HEK293 (cell line): ENCODE data around the gene SRSF9.
"Not testable (repeated sequence)": the region's sequence is repeated elsewhere in the genome, so short reads cannot be mapped to it uniquely, and the experiment has no call there.

ENCODE experiments used
- CTCF ChIA-PET: fragments of 350-600 bp; formaldehyde crosslinking; extraction: SDS; loops from one replicate; lab custom pipeline; 2021; ENCODE audit warnings: antibody characterized with exemption; lab: Yijun Ruan, JAX
- POLR2A ChIA-PET: fragments of 300-600 bp; formaldehyde crosslinking; extraction: SDS; loops from one replicate; lab custom pipeline; 2020; ENCODE audit warnings: antibody characterized with exemption, inconsistent platforms; lab: Yijun Ruan, JAX
- H3K27ac ChIP-seq: fragments of 200-500 bp; sonication (Bioruptor generic); 2 replicates; pipeline ENCODE4 v1.5.1; 2014; ENCODE audit warnings: low read depth, low read length, control low read depth, inconsistent platforms; ENCODE audit errors: extremely low read depth
- H3K36me3 ChIP-seq, 2 experiments: fragments of 200-500 bp in 1 of 2; sonication (Bioruptor generic) in 1 of 2; 1 replicate in 1 of 2; 2 replicates in 1 of 2; pipeline ENCODE4 v1.5.1; 2014 to 2017; ENCODE audit warnings: inconsistent platforms in 2 of 2, low read length in 2 of 2; ENCODE audit not compliant: control insufficient read depth in 2 of 2, insufficient read depth in 1 of 2
- H3K4me1 ChIP-seq: fragments of 200-500 bp; sonication (Bioruptor generic); 2 replicates; pipeline ENCODE4 v1.5.1; 2014; ENCODE audit warnings: mild to moderate bottlenecking, low read length, inconsistent platforms; ENCODE audit not compliant: control insufficient read depth, insufficient read depth
- H3K4me3 ChIP-seq: 2 replicates; pipeline ENCODE4 v1.5.1; 2011; ENCODE audit warnings: low read depth, mild to moderate bottlenecking, control low read depth, low read length, moderate library complexity
- H3K9me3 ChIP-seq: fragments of 200-500 bp; sonication (Bioruptor generic); 2 replicates; pipeline ENCODE4 v1.5.1; 2014; ENCODE audit warnings: low read depth, low read length, inconsistent platforms; ENCODE audit not compliant: control insufficient read depth, insufficient read depth
- KLF10 ChIP-seq: fragments of 450-650 bp; IDR thresholded peaks from 2 replicates; pipeline ENCODE4 v1.5.1; 2018; ENCODE audit warnings: missing biosample characterization, mild to moderate bottlenecking, missing genetic modification characterization
- SP2 ChIP-seq: fragments of 450-650 bp; formaldehyde crosslinking; IDR thresholded peaks from 2 replicates; pipeline ENCODE4 v1.5.1; 2016; ENCODE audit warnings: missing biosample characterization, missing genetic modification characterization
- ZBTB6 ChIP-seq: fragments of 450-650 bp; formaldehyde crosslinking; IDR thresholded peaks from 2 replicates; pipeline ENCODE4 v1.5.1; 2017; ENCODE audit warnings: missing biosample characterization, missing genetic modification characterization
- ZFP41 ChIP-seq: fragments of 450-650 bp; formaldehyde crosslinking; IDR thresholded peaks from 2 replicates; pipeline ENCODE4 v1.5.1; 2016; ENCODE audit warnings: missing biosample characterization, missing genetic modification characterization, borderline replicate concordance
- ZNF341 ChIP-seq: fragments of 450-650 bp; formaldehyde crosslinking; IDR thresholded peaks from 2 replicates; pipeline ENCODE4; 2016; ENCODE audit warnings: low read depth, missing biosample characterization, missing genetic modification characterization
- ZNF366 ChIP-seq: fragments of 450-650 bp; formaldehyde crosslinking; conservative IDR thresholded peaks from 2 replicates; pipeline ENCODE4 v1.5.1; 2016; ENCODE audit warnings: missing biosample characterization, missing genetic modification characterization
- ZNF398 ChIP-seq: fragments of 450-650 bp; formaldehyde crosslinking; IDR thresholded peaks from 2 replicates; pipeline ENCODE4 v1.5.1; 2017; ENCODE audit warnings: missing biosample characterization, missing genetic modification characterization
- ZNF473 ChIP-seq: fragments of 450-650 bp; formaldehyde crosslinking; IDR thresholded peaks from 2 replicates; pipeline ENCODE4 v1.5.1; 2017; ENCODE audit warnings: missing biosample characterization, missing genetic modification characterization
- ZNF518A ChIP-seq: fragments of 450-650 bp; formaldehyde crosslinking; conservative IDR thresholded peaks from 2 replicates; pipeline ENCODE4 v1.5.1; 2016; ENCODE audit warnings: low read depth, missing biosample characterization, missing genetic modification characterization
- ZNF660 ChIP-seq: fragments of 450-650 bp; IDR thresholded peaks from 2 replicates; pipeline ENCODE4 v1.5.1; 2018; ENCODE audit warnings: missing biosample characterization, mild to moderate bottlenecking, missing genetic modification characterization

SRSF9 gene

GRCh38 chr12:120489018-120489417 is 19.5 kb upstream of the SRSF9 start (continued):
- TF ChIP-seq ZNF398: no peak
- TF ChIP-seq ZBTB6 (tag by site-specific recombination): peak; percentile 61; the same call in 1 of the 2 replicates
- TF ChIP-seq ZNF341 (tag by site-specific recombination): no peak
- TF ChIP-seq ZNF660 (tag by site-specific recombination): peak; percentile 92
- TF ChIP-seq ZNF366: peak; percentile 67
- no peak for TF ChIP-seq SP2 (tag by site-specific recombination)
- peak; percentile 22; the same call in 1 of the 2 replicates for TF ChIP-seq KLF10 (tag by site-specific recombination)
- no peak for TF ChIP-seq ZNF473 (tag by site-specific recombination)

GRCh38 chr12:120488057-120488640 is 18.6 kb upstream of the SRSF9 start:
- POLR2A ChIA-PET: interaction anchor here (1.0 to 1.3 kb wide), 3 partner anchors 9 to 50 kb away, joined by 3 read pairs; no protein-coding TSS in a partner anchor
- Histone ChIP-seq H3K36me3 (peaks cover 0 to 10% of the 10 kb centered on the region in 2 experiments; a peak in 2 of 3 replicates), H3K4me1 (no peaks in the 10 kb centered on the region; the same call in 1 of the 2 replicates), H3K9me3 (no peaks in the 10 kb centered on the region), H3K27ac (no peak overlapping the region), H3K4me3 (no peak overlapping the region)
- no peak for TF ChIP-seq ZNF398
- TF ChIP-seq ZNF518A (tag by site-specific recombination): no peak
- TF ChIP-seq ZNF473 (tag by site-specific recombination): no peak
- TF ChIP-seq ZFP41 (tag by site-specific recombination): no peak
- CTCF ChIA-PET: interaction anchor here (0.6 to 2.3 kb wide), 3 partner anchors 13 to 93 kb away, joined by 3 to 7 read pairs (median 3); no protein-coding TSS in a partner anchor

- ChIA-PET CTCF (interaction anchor here (0.6 kb wide), 2 partner anchors 19 to 94 kb away, joined by 3 read pairs; no protein-coding TSS in a partner anchor), POLR2A (interaction anchor here (1.0 kb wide), 1 partner anchor 9 kb away, joined by 3 read pairs; no protein-coding TSS in a partner anchor)
- not testable (repeated sequence) for H3K4me1 ChIP-seq, H3K9me3 ChIP-seq, H3K27ac ChIP-seq, H3K4me3 ChIP-seq
- H3K36me3 ChIP-seq: peaks cover 0 to 13% of the 10 kb centered on the region in 2 experiments; a peak in 2 of 3 replicates
Measured at GRCh38 chr12:120487552-120487951, 18.0 kb upstream of the SRSF9 start.
